Loucy (cell line): Measurements from ENCODE around the gene AGBL1.

ENCODE experiments used
- CTCF ChIP-seq: fragments of 200-600 bp; sonication (generic); conservative IDR thresholded peaks from 2 replicates; pipeline ENCODE4 v1.5.1; 2014; ENCODE audit warnings: mild to moderate bottlenecking, antibody characterized with exemption, low read length
- EZH2phosphoT487 ChIP-seq: fragments of 200-600 bp; IDR thresholded peaks from 2 replicates; pipeline ENCODE4 v1.6.1; 2018; ENCODE audit warnings: antibody characterized with exemption, mild to moderate bottlenecking, moderate library complexity, borderline replicate concordance

GRCh38 chr15:86103825-86104224 is 24.2 kb downstream of the AGBL1 start:
- TF ChIP-seq CTCF, result no peak
- no peak for TF ChIP-seq EZH2phosphoT487
